HG03045 (cell line): ENCODE results near the gene KIF21B.
"Not testable (repeated sequence)": the region's sequence is repeated elsewhere in the genome, so short reads cannot be mapped to it uniquely, and the experiment has no call there.

Experiments used
- ATAC-seq: cut with Tn5 transposase; IDR thresholded peaks from one replicate; pipeline ENCODE4 v1.9.1; 2021; ENCODE audit warnings: mild to moderate bottlenecking, moderate library complexity; ENCODE audit not compliant: unreplicated experiment

Gene KIF21B

DNA sequence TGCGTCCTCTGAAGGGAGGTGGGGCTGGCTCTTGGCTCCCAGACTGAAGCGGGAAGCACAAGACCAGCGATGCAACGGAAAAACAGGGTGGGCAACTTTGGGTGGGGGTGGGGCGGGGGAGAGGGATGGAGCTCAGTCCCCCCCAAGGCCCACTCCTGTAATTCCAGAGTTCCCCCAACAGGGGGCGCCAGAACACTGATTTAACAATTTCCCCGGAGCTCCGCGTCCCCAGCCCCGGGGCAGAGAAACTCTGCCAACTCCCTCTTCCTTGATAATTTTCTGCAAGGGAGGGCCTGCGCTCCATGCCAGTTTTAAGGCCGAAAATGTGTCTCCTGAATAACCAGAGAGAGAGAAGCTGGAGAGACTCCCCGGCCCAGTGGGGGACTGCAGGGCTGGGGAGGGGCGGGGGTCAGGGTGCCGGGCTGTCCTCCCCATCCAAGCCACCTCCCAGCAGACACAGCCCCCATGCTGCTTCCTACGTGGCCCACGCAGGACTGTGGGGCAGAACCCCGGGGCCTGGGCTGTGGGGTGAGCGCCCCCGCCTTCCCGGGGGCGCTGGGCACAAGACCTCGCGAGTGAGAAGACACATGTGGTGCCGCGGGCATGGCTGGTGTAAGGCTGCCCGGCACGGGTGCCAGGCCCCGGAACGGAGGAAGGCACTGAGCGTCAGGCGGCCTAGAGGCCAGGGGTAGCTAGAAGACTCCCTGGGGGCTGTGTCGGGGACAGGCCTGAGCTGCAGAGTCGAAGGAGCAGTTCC, 51.4 kb downstream of the KIF21B start:
- no peak for ATAC-seq

DNA sequence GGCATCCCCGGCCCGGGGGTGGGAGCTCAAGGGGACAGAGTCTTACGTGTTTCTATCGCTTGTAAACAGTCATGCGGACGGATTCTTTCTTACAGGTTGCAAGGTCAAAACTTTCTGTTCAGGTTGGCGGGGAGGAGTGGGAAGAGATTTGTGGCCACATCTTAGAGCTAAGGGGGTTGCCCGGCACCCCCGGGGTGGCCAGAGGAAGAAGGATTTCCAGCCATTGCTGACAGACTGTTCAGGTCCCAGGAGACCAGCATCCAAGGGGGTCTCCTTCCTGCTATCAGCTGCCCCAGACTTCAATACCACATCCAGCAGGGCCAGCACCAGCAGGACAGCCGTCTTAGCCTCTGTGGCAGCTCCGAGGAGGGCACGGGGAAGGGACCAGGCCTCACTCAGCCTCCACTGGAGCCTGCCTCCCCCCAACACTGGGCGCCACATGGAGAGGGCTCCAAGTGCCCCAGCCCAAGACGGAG, 52.0 kb downstream of the KIF21B start:
- ATAC-seq = no peak

DNA sequence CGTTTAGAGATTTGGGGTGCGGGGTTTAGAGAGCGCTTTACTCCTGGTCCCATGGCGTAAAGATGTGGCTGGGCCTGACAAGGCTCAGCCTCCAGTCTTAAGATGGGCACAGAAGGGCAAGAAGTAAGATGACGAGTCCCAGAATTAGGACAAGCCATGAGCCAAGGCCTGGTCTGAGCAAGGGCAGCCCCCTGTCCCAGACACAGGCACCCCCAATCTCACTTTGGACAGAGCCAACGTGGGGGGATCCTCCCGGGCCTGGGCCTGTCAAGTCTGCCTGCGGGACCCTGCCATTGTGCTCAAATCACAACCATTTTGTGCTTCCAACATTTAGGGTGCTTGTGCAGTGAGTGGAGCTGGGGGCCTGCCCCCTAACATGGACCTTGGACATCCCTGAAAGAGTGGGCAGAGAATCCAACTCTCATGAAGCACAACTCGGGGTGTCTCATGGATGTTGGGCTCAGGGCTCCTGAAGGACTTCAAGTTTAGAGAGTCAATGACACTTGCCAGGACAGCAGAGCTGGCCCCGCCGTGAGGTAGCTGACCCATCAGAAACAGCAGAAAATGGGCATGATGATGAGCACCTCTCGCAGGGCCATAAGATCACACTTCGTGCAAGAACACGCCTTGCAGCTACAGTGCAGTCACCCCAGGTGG, 52.6 kb downstream of the KIF21B start:
- peak; percentile 42 for ATAC-seq

GRCh38 chr1:200969726-200970561, 53.6 kb downstream of the KIF21B start:
- ATAC-seq = peak; percentile 74

- ATAC-seq = no peak
Measured at GRCh38 chr1:200968469-200969410, 54.8 kb downstream of the KIF21B start.

GRCh38 chr1:200967693-200968468, 55.6 kb downstream of the KIF21B start:
- ATAC-seq = no peak

DNA sequence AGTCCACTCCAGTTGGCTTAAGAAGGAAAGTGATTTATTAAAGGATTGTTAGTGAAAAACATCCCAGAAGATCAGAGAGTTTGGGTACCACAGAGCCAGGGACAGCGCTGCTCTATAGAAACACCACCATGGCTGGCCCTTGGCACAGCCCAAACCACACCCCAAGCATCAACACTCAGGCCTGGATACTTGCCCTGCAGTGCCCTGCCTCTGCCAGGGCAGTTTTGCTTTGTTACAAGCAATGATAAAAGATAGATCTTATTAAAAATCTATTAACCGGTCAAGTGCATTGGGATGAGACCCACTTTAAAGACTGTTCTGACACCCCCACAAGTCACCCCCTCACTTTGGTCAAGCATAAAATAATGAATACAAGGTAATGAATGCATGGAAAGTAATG, 56.6 kb downstream of the KIF21B start:
- ATAC-seq = no peak

DNA sequence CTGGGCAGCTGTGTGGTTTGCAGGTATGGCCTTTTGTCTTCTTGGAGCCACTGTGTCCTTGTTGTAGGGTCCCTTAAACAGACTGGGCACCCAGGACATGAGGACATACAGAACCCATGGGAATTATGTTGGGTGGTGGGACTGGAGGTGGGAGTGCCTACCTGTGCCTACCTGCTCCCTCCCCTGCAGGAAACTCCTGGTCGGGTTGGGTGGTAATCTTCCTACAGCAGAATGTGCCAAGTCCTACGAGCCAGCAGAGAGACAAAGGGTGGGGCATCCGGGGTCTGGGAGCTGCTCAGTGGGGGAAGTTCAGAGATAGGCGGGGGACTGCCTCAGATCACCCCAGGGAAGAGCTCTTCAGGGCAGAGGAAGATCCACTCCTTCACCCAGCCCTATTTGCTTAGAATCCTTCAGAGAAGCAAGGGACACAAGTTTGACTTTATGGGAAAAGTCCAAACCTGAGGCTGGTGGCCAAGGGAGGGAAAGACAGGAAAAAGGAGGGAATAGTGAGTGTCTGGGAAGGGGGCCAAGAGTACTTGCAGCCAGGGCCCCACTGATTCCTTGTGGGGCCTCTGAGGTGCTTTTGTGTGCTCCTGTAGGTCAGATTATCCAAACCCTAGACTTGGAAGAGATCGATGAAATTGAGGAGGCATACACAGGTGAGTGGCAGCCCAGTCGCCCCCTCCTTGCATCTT, 58.3 kb downstream of the KIF21B start:
- no peak for ATAC-seq

DNA sequence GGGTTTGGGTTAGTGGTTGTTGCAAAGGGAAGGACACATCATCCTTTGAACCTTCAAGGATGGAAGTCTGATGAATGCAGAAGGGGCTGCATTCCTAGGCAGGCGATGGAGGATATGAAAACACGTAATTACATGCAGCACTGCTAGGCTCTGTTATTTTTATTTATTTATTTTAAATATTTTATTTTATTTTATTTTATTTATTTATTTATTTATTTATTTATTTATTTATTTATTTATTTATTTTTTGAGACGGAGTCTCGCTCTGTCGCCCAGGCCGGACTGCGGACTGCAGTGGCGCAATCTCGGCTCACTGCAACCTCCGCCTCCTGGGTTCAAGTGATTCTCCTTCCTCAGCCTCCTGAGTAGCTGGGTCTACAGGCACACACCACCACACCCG, 59.6 kb downstream of the KIF21B start:
- ATAC-seq = not testable (repeated sequence)

DNA sequence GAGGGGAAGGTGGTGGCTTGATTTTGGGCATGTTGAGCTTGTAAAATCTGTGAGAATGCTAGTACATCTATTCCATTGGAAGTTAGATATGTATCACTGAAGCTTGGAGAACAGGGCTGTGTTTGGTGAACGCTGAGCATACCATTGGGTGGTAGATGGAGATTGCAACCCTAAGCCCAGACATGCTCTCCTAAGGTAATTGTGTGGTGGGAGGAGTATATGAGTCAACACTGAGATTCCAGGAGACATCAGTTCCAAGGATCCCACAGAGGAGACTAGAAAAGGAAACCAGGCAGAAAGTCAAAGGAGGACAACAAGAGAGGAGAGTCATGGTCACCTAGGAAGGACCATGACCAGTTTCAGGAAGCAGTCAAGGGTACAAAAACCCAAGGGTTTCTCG, 60.4 kb downstream of the KIF21B start:
- no peak for ATAC-seq

- ATAC-seq = no peak
Measured at GRCh38 chr1:200962631-200963030, 60.9 kb downstream of the KIF21B start.

GRCh38 chr1:200962151-200962550, 61.4 kb downstream of the KIF21B start:
- not testable (repeated sequence) for ATAC-seq

DNA sequence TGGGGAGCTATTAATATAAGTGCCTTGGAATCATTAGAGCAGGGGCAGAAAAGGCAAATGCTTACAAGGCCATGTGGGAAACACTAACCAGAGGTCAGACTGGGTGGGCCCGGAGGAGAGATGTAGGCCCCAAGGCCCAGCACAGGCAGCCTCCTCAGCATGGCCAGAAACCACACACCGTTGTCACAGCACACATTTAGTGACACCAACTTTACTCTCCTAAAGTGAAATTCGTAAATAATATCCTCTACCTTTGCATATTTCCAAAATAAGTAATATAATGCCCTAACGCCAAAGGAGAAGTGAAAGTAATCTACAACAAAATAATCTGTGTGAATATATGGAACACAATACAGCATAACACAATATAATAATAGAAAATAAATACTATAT, 62.6 kb downstream of the KIF21B start:
- no peak for ATAC-seq

- no peak for ATAC-seq
Measured at GRCh38 chr1:200960236-200960947, 63.1 kb downstream of the KIF21B start.

- ATAC-seq = no peak
Measured at GRCh38 chr1:200959411-200959921, 64.0 kb downstream of the KIF21B start.

DNA sequence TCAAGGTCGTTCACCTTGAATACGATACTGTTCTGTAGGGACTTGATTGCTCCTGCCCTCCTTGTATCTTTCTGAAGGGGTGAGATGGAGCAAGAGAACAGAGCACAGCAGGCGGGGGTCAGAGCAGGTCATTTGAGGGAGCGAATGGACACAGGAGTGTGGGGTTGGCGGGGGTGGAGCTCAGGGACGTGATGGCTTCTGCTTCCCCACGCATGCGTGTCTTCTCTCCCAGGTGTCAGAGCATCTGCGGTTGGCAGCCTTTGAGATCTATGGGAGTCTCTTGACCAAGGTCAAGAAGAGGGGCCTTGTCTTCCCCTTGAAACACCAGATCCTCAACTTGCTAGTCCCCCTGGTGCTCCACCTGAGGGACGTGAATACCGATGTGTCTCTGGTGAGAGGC, 64.9 kb downstream of the KIF21B start:
- ATAC-seq = no peak

DNA sequence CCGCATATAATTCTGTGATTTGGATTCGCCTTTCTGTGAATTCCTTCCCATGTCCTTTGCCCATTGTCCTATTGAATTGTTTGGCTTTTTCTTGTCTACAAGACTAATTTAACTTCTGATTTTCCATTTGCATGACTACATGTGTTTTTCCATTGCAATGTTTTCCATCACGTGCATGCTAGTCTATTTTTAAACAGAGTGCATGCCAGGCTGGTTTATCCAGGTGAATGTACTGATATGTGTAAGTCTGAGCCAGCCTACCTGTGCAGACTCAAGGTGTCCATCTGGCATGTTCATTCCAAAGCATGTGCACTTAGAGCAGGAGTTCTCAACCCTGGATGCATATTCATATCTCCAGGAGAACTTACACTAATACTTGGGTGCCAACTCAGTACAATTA, 69.1 kb downstream of the KIF21B start:
- no peak for ATAC-seq

GRCh38 chr1:200951016-200951415, 72.5 kb downstream of the KIF21B start:
- no peak for ATAC-seq
